Bone marrow (tissue), 2 donors: Measurements from ENCODE around the gene UCMA.
"Not testable (repeated sequence)": the region's sequence is repeated elsewhere in the genome, so short reads cannot be mapped to it uniquely, and the experiment has no call there.

Experiments used
- DNase-seq, 2 donors: peaks; one replicate each; lab custom pipeline; 2025; lab: John Stamatoyannopoulos, UW

Gene UCMA, protein sequence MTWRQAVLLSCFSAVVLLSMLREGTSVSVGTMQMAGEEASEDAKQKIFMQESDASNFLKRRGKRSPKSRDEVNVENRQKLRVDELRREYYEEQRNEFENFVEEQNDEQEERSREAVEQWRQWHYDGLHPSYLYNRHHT

DNA sequence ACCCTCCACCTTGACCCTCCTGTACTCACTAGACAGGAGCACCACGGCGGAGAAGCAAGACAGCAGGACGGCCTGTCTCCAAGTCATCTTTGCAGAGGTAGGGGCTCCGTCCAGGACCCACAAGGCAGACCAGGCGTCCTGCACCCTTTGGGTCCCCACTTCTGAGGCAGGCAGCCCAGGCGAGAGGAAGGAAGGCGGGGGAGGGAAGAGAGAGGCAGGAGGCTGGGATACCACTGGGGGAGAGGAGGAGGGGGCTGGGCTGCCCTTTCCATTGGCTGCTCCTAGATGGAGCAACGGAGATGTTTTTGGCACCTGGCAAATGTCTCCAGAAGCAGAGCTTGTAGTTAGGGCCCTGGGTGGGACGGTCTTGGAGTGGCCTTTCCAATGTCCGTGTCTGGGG is at the start of gene UCMA:
TSS of gene UCMA (minus strand) at position 203 of the 400 bp plus-strand sequence. CDS start at position 87, 116 bp downstream.
- no peak for DNase-seq

DNA sequence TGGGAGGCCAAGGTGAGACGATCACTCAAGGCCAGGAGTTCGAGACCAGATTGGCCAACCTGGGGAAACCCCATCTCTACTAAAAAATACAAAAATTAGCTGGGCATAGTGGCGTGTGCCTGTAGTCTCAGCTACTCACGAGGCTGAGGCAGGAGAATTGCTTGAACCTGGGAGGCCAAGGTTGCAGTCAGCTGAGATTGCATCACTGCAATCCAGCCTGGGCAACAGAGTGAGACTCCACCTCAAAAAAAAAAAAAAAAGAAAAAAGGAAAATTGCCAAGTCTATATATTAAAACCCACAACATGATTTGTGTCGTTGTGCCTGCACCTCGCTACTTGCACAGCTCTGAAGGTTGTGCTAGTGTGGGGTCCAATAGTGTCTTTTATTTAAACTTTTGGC is 48.2 kb upstream of the UCMA start:
- not testable (repeated sequence) for DNase-seq

DNA sequence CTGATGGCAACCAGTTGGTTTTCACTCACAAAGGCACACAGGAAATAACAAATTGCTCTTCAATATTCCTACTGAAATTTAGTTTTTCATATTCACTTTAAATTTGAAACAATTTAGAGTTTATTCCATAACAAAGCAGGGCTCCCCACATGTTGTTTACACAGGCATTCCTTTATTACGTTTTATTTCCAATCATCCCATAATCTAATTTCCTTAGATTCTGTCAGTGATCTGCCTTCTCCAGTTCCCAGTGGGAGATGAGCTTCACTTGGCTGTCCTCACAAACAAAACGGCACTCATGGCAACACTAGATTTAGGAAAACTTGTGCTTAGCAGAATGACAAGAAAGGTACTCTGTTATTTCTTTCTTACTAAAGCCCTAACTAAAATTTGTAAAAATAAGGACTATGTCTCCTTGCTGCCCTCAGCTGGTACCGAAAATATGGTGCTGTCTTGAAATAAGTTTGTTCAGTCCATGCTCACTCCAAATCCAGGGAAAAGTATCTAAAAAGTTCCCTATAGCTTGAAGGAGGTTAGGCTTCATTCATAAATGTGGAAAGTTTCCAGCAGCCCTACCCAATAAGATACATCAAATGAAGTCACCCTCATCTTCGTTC is 42.7 kb upstream of the UCMA start:
- no peak for DNase-seq

DNA sequence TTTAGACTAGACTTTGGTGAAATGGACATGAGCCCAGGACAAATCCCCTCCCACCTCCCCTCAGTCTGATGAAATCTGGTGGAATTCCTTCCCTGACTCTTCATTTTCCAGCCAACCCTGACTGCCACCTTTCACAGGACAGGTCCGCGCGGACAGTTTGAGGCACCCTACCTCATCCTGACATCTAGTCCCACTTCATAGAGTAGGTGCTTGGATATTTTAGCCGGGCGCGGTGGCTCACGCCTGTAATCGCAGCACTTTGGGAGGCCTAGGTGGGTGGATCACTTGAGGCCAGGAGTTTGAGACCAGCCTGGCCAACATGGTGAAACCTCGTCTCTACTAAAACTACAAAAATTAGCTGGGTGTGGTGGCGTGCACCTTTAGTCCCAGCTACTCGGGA is 42.0 kb upstream of the UCMA start:
- DNase-seq, result not testable (repeated sequence)

DNA sequence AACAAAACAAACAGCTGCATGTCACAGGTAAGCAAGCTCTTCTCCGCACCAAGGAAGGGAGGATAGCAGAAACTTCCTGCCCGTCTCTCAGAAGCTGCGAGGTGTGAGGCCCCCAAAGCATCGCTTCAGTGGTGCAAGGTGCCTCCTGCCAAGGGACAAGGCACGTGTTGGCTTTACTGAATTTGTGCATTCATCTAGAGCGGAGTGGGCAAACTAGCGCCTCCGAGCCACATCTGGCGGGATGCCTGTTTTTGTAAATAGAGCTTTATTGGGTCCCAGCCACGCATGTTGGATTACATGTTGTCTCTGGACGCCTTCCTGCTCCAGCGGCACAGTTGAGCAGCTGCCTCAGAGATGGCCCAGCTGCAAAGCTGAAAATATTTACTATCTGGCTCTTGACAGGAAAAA is 38.0 kb upstream of the UCMA start:
- no peak for DNase-seq

DNA sequence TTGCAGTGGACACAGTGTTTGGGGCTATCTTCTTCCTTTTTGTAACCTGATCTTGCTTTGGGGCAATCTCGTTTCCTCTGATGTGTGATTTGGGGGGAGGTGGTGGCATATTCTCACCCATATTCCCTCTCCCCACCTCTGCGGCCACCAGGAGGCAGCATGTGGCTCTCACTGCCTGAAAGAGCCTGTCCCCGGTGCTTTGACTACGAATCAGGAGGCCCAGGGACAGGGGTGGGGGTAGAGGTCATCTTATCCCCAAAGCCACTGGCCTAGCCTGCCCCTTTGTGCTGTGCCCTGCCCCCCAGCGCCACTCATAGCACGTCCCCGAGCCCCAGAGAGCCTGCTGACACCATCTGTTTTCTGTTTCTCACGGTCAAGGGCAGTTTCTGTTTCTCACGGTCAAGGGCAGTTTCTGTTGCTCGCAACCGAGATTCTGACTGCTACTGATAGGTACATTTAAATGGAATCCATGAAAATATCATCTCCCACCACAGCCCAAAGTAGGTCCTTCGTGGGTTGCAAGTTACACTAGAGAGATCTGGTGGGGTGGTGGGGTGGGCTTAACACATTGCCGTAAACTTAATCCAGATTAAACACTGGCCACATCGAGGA is 37.5 kb upstream of the UCMA start:
- no peak for DNase-seq

DNA sequence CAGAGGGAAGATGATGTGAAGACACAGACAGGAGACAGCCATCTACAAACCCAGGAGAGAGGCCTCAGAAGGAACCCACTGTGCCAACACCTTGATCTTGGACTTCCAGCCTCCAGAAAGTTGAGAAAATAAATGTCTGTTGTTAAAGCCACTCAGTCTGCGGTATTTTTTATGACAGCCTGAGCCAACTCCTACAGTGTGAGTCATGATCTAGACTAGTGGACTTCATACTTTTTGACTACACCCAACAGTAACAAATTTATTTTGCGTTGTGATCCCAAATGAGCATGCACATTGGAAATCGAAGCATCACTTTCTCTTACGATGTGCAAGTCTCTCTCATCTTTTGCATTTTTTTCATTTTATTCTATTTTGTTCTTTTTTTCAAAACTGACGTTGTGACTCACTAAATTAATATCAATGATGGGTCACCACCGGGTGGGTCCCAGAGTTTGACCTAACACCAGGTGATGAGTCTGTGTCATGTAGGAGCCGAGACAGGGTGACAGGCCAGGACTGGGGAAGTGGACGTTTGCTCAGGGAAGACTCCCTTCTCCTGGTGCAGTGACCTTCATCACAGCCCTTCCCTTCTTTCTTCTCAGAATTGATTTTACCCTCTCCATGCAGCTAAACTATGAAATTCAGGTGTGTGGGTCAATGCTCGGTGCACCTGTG is 36.8 kb upstream of the UCMA start:
- no peak for DNase-seq

DNA sequence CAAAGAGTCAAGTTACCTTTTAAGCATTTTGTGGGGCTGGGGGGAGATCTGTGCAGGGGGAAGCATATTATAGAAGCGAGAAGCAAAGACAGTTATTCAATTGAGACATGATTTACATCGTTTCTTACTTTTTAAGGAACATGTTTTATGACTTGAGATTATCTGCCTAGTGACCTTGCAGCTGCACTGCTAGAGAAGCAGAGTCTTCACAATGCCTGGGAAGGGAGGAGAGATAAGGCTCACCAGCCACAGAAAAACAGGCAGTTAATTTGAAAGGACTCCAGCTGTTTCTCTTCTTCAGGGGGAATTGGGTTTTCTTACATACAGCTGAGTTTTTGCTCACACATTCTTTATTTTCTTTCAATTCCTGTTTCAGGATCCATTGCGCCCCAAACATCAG is 34.7 kb upstream of the UCMA start:
- DNase-seq, result no peak

DNA sequence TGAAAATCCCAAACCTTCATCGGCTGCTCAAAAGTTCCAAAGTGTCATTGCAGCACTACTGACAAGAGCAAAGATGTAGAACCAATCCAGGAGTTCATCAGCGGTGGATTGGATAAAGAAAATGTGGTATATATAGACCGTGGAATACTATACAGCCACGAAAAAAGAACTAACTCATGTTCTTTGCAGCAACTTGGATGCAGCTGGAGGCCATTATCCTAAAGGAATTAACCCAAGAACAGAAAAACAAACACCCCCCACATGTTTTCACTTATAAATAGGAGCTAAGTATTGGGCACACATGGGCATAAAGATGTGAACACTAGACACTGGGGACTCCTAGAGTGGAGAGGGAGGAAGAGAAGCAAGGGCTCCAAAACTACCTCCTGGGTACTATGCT is 34.1 kb upstream of the UCMA start:
- DNase-seq, result no peak

DNA sequence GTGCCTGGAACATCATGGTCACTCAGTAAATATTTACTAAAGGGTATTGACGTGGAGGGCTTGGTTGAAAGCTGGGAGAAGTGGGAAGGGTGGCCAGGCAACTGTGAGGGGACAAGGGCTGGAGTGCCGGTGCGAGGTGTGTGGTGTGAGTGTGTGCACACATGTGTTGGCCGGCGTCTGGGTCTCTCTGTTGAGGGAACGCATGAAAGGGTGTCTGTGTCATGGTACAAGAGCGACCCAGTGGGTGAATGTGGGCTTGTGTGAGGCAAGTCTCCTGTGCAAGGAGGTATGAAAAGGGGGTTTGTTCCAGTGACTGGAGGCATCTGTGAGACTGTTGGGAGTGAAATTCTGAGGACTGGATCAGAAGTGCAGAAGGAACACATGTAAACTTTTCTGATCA is 29.4 kb upstream of the UCMA start:
- no peak for DNase-seq

DNA sequence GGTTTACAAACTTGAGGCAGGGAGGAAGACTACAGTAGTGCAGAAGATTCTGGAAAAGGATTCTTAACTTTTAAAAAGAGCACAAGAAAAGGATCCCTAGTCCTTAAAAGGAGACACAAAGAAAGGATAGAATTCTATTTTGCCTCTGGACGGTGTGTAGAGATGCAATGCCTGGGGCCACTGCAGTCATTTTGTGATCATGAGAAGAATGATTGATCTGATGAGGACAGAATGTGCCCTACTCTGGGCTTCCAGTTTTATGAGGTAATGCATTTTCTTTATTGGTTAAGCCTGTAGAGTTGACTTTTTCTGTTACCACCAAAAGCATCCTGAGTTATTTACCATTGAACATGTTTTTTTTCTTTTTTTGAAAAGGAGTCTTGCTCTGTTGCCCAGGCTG is 28.3 kb upstream of the UCMA start:
- no peak for DNase-seq

DNA sequence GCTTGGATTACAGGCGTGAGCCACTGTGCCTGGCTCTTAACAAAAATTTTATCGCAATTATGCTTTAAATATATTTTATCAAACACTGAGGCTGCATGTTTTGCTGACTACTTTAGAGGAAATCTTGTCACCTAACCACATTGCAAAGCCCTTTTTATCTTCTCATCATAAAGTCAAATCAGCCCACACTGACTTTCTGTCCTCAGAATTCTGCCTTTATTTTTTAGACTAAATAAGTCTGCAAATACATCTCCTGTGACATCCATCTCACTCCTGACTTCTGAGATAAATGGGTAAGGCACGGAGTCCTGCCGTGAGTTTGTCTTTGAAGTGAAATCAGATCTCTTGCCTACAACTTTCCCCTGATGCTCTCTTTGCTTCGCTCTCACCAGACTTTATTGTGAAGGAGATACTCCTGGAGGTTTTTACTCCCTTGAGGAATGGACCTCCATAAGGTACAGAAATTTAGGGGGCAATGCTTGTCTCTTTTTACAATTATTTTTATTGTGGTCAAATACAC is 23.5 kb upstream of the UCMA start:
- no peak for DNase-seq

DNA sequence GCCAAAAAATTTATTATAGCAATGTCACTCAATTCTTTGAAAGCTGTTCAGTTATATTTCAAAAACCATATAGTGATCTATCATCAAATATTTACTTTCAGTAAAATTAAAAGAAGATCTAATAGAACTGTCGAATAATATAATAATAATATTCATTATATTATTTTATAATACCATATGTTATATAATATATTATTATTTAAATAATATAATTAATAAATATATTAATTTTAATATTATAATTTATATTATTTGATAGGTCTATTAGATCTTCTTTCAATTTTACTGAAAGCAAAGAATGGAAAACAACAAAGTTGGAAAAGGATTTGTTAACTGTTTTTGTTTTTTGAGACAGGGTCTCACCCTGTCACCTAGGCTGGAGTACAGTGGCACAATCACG is 22.5 kb upstream of the UCMA start:
- DNase-seq, result no peak

DNA sequence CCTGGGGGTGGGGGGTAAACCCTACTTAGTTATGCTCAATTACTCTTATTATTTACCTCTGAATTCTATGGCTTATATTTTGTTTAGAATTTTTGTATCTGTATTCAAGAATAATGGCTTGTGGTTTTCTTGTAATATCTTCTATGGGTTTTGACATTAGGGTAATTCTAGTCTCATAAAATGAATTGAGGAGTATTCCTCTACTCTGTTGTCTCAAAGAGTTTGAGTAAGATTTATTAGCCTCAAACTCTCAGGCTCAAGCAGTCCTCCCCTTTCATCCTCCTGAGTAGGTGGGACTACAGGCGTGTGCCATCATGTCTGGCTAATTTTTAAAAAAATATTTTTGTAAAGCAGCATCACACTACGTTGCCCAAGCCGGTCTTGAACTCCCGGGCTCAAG is 19.6 kb upstream of the UCMA start:
- DNase-seq, result no peak

DNA sequence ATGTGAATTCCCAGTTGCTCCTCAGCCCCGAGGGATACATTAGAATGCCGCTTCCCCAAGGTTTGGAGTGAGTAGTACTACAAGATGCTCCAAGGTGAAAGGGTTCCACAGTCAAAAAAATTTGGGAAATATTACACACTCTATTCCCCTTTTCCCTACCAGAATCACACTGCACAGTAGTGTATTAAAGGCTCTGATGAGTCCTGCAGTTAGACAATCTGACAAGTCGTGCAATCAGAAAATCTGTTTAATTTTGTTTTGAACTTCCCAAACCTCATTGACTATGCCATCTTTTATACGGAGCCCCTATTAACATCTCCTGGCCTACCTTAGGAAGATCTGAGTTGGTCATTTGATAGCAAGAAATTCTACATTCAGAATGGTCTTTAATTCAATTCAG is 13.6 kb upstream of the UCMA start:
- no peak for DNase-seq

DNA sequence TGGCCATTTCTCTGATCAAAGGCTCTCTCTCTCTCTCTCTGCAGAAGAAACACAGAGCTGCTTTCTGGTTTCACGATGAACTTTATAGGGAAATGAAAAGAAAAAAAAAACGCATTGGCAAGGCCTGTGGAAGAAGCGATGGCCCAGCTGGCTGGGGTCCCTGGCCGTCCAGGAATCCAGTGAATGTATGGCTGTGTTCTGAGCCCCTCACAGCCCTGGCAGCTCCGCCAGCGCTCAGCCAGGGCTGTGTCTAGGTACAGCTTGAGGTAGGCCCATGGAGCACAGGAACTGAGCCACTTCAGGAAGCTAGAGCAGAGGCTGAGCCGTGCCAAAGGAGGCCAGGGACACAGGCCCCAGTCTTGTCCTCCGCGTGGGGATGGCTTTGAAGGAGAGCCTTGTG is 13.1 kb upstream of the UCMA start:
- DNase-seq, result no peak

DNA sequence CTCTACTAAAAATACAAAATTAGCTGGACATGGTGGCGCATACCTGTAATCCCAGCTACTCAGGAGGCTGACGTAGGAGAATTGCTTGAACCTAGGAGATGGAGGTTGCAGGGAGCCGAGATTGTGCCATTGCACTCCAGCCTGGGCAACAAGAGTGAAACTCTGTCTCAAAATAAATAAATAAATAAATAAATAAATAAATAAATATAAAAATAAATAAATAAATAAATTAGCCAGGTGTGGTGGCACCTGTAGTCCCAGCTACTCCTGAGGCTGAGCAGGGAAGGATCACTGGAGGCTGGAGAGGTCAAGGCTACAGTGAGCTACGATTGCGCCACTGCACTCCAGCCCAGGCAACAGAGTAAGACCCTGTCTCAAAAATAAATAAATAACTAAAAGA is 8.1 kb upstream of the UCMA start:
- not testable (repeated sequence) for DNase-seq

DNA sequence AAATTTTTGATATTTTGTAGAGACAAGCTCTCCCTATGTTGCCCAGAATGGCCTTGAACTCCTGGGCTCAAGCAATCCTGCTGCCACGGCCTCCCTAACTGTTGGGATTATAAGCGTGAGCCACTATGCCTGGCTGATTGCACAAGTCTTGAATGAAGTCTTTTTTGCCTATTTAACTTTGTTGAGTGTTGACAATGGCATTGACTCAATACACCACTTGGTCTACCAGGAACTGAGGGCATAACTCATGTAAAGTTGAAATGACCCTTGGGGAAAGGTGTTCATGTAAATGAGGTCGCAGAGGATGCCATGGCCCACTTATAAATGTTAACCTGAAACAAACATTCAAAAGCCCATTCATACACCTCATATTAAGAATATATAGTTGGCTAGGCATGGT is 7.4 kb upstream of the UCMA start:
- no peak for DNase-seq

DNA sequence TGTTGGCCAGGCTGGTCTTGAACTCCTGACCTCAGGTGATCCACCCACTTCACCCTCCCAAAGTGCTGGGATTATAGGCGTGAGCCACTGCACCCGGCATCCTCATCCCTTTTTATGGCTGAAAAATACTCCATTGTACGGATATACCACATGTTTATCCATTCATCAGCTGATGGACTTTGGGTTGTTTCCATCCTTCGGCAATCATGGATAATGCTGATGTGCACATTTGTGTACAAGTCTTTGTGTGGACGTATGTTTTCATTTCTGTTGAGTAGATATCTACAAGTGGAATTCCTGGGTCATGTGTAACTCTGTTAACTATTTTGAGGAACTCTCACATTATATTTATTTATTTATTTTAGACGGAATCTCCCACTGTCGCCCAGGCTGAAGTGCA is 5.7 kb upstream of the UCMA start:
- no peak for DNase-seq

DNA sequence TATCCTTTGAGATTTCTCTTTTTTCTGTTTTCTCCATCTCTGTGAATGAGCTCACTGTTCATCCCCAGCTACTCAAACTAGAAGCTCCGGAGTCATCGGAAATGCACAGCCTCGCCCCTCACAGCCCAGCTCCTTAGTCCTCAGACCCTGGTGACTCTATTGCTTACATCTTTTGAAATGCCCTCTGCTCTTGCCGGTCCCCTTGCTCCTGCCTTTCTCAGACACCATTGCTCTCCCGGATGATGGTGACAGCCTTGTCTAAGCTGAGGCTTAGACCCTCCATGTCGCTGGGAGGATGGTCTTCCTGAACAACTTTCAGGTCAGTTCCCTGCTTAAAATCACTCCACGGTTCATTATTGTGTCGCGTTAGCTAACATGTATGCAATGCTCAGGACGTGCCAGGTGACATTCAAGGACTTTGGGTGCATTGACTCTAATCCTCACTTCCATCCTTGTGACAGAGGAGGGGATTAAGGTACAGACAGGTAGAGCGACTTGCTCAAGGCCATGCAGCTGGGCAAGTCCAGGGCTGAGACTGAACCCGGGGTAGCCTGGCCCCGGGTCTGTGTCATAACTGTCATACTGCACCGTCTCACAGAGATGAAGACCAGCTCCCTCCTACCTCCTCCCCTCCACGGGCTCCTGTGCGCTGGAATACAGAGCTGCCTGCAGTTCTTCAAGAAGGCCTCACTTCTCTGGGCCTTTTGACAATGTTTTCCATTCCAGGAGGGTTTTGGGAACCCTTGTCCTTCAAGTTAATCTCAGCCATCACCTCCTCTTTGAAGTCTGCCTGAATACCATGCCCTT is 4.3 kb upstream of the UCMA start:
- DNase-seq, result no peak

DNA sequence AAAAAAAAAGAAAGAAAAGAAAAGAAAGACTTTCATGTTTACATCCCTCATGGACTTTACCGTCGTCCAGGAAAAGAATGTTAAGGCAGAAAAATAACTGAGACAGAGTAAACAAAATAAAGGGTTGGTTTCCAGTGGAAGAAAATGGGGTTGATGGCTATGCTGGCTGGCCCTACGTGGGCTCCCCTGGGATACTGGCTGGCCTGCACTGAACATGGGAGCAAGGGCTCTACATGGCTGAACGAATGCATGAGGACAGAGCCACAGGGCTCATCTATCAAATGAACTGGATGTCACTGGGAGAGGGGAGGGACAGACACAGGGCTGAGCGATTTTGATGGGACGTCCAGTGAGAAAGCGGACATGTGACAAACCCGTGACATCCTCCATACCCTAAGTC is 2.5 kb upstream of the UCMA start:
- no peak for DNase-seq

DNA sequence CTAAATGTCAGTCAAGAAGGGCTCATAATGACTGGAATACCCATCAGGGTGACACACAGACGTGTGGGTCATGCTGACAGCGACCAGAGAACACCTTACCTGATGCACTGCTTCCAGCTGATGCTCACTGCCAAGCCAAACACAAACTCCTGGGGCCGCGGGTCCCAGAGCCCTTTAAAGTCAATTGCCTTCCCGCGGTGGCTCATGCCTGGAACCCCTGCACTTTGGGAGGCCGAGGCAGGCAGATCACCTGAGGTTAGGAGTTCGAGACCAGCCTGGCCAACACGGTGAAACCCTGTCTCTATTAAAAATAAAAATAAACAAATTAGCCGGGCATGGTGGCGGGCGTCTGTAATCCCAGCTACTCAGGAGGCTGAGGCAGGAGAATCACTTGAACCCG is 562 bp upstream of the UCMA start:
- not testable (repeated sequence) for DNase-seq
